SIG-M5 treated with dmso at 0.1 percent for 504 hours (cell line): ENCODE measurements around the gene TARBP2.
"Not testable (repeated sequence)": the region's sequence is repeated elsewhere in the genome, so short reads cannot be mapped to it uniquely, and the experiment has no call there.

Experiments used
- DNase-seq: peaks from one replicate; lab custom pipeline; 2025; ENCODE audit not compliant: unreplicated experiment; lab: John Stamatoyannopoulos, UW

Gene TARBP2

GRCh38 chr12:53474077-53474476, 27.0 kb upstream of the TARBP2 start:
- no peak for DNase-seq

- no peak for DNase-seq
Measured at GRCh38 chr12:53474819-53475218, 26.3 kb upstream of the TARBP2 start.

DNA sequence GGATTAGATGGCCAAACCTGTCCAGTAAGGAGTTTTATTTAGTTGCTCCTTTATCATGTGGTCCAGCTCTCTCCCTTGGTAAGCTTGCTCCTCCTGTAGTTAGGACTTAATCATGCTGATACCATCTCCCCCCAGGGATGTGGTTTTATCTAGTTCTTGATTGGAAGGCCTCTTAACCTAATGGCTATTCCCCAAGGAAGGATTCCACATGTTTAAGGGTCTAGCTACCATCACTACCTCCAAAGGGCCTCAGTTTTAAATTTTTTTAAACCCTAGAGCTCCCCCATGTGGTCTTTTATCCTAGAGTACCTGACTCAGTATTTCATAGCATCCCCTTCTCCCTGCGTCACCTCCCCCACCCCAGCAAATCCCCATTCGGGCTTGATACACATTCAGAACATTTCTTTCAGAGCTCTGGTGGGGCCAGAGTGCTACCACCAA, 24.3 kb upstream of the TARBP2 start:
- peak; percentile 41 for DNase-seq

DNA sequence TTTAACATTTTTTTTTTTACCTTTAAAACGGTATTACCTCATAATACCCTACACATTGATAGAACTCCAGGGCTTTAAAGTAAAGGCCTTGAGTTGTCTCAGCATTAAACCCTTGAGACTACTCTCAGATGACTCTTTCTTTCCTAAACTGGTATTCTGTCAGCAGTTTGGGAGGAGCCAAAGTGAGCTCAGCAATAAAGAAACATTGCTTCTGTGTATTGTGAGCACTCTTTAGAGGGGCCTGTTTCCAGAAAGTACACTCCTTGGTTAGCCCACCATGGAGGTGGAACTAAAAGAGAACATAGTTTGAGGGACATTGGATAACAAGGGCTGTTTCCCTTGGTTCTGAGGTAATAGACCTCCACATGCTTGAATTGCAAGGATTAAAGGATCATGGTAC, 22.2 kb upstream of the TARBP2 start:
- DNase-seq, result no peak

GRCh38 chr12:53479331-53479730, 21.8 kb upstream of the TARBP2 start:
- no peak for DNase-seq

- DNase-seq, result no peak
Measured at GRCh38 chr12:53480491-53481442, 20.3 kb upstream of the TARBP2 start.

GRCh38 chr12:53481458-53481857, 19.6 kb upstream of the TARBP2 start:
- not testable (repeated sequence) for DNase-seq

- peak; percentile 27 for DNase-seq
Measured at GRCh38 chr12:53481939-53482586, 19.0 kb upstream of the TARBP2 start.

DNA sequence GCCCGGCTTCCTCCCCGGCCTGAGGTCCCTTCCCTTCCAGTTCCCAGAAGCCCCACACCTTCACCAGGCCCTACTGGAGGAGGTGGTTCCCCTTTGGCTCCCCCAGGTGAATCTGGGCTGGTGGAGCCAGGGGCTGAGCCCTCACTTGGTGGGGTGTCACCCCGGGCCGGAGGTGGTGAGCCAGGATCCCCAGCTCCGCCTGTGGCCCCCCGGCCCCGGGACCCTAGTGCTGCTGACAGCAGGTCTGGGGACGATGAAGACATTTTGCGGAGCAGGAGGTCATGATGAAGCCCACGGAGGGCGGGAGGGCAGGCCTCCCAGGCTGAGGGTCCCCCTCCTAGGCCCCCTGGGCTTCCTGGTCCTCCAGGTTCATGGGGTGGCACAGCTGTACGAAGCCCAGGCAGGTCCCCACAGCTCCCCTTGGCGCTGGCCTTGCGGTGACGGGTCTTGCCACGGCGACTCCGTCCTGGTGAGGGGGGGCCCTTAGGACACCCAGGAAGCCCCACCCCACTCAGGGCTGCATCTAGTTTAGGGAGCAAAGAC, 18.4 kb upstream of the TARBP2 start:
- DNase-seq, result no peak

DNA sequence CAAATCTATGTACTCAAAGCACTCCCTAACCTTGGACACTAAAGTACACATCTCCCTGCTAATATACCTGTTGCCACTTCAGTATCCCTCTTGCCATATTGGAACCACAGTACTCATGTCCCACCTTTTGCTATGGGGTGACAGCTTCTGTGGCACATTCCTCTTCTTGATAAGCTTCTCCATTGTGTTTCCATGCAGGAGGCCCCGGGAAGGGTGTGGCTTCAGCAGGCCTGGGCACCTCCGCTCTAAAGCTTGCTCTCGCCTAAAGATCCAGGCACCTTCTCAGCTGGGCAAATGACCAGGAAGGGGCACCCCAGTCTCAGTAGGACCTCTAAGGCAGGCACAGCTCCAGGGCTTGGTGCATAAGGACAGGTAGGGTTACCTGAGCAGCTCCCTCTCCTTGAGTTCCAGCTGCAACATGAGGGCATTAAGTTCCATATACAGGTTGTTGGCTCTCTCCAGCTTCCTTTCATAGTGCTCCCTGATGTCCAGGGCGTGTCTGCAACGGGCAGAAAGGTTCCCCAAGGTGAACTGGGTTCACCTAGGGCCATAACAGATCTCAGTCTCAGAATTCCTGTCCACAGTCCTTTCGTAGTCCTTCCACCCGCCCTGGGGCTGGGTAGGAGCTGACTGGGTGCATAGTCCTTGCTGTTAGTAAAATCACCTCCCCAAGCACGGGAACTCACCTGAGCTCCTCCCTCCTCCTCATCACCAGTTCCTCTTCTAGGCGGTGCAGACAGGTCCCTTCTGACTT, 17.7 kb upstream of the TARBP2 start:
- no peak for DNase-seq

- no peak for DNase-seq
Measured at GRCh38 chr12:53483979-53484377, 17.1 kb upstream of the TARBP2 start.

DNA sequence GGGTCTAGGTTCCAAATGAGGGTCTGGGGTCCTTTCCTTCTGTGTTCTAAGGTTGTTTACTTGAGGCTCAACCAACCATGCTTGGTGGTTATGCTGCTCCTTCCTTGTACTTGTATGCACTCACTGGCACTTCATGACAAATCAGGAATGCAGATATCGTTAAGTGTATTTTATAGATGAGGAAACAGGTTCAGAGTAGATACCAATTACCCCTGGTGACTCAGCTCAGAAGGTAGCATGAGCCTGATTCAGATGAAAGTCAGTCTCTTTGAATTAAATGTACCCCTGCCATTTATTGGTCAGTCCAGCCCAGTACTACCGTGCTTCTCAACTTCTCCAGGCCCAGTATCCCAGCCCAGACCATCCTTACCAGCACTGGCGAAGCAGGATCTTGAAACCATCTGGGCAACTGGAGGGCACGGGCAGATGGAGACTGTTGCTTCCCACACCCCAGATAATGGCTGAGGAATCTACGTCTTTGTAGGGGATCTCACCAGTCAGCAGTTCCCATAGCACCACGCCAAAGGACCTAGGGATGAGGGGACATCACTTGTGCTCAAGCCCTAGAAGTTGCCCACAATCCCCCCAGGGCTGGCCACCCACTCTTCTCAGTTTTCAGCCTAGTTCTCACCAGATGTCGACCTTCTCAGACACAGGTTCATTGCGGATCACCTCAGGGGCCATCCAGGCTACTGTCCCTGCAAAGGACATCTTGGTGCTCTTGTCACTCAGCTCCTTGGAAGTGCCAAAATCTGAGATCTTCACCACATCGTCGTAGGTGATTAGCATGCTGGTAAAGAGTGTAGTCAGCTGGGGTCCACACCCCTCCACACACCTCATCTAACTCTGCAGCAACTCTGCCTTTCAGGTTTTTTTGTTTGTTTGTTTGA, 16.2 kb upstream of the TARBP2 start:
- DNase-seq, result no peak

- no peak for DNase-seq
Measured at GRCh38 chr12:53485955-53486735, 14.9 kb upstream of the TARBP2 start.

GRCh38 chr12:53486736-53487487, 14.2 kb upstream of the TARBP2 start:
- DNase-seq, result no peak

DNA sequence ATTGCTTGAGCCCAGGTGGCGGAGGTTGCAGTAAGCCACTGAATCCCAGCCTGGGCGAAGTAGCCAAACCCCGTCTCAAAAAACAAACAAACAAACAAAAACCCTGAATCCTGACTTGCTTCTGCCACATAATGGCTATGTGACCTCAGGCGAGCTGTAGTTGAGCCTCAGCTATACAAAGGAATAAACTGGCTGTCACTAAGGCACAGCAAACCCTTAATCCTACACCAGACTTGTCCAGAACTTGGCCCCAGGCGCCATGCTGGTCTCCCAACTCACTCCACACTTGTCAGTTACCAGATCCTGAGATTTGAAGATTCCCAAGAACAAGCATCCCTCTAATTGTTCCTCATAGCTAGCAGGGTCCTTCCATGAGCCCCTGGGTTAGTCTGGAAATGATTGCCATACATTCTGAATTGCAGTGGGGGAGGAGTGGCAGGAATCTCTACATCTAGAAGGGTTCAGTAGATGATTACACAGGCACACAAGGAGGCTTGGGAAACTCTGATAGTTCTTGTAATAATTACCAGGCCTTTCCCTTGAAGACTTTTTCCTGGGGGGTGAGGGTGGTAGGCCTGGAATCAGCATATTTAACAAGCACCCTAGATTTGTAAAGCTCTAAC, 11.7 kb upstream of the TARBP2 start:
- no peak for DNase-seq

- DNase-seq, result no peak
Measured at GRCh38 chr12:53492188-53492587, 8.9 kb upstream of the TARBP2 start.

- DNase-seq, result peak; percentile 82
Measured at GRCh38 chr12:53492830-53493609, 8.1 kb upstream of the TARBP2 start.
